ENCODE results near the gene GNL2.
"Not testable (repeated sequence)": the region's sequence is repeated elsewhere in the genome, so short reads cannot be mapped to it uniquely, and the experiment has no call there.

GNL2 gene

GRCh38 chr1:37602750-37603694 is 7.3 kb upstream of the GNL2 start:
- TF ChIP-seq CTCF (conservative IDR thresholded peaks at IDR 0.05; ENCODE audit: low read depth), result peak; percentile 51
- CTCF ChIA-PET, result interaction anchor here (0.5 to 2.5 kb wide), 19 partner anchors 11 to 1260 kb away, joined by 3 to 17 read pairs (median 3); partner anchors contain the start of gene RSPO1
- peak; percentile 51 for DNase-seq (ENCODE audit: low spot score)
- no peak overlapping the region for H3K27ac ChIP-seq
- POLR2A ChIA-PET (ENCODE audit: low non-redundant PET), result no interaction called here

- CTCF ChIA-PET, result interaction anchor here (0.7 to 1.5 kb wide), 3 partner anchors 80 to 551 kb away, joined by 4 read pairs; no protein-coding TSS in a partner anchor
- H3K27ac ChIP-seq, result no peak overlapping the region
- no peak for DNase-seq (ENCODE audit: low spot score)
- POLR2A ChIA-PET (ENCODE audit: low non-redundant PET), result no interaction called here
- no peak for TF ChIP-seq CTCF (conservative IDR thresholded peaks at IDR 0.05; ENCODE audit: low read depth)
Observed at GRCh38 chr1:37601441-37601840, 5.7 kb upstream of the GNL2 start.

GRCh38 chr1:37599940-37600339 is 4.2 kb upstream of the GNL2 start:
- TF ChIP-seq CTCF (conservative IDR thresholded peaks at IDR 0.05; ENCODE audit: low read depth), result no peak
- ChIA-PET CTCF (interaction anchor here (1.5 kb wide), 1 partner anchor 82 kb away, joined by 4 read pairs; no protein-coding TSS in a partner anchor), POLR2A (ENCODE audit: low non-redundant PET) (no interaction called here)
- no peak overlapping the region for H3K27ac ChIP-seq
- DNase-seq (ENCODE audit: low spot score), result no peak

- POLR2A ChIA-PET (ENCODE audit: low non-redundant PET), result no interaction called here
- DNase-seq (ENCODE audit: low spot score), result no peak
- TF ChIP-seq CTCF (conservative IDR thresholded peaks at IDR 0.05; ENCODE audit: low read depth), result no peak
- CTCF ChIA-PET, result interaction anchor here (0.6 kb wide), 3 partner anchors 66 to 269 kb away, joined by 3 to 4 read pairs (median 3); no protein-coding TSS in a partner anchor
- H3K27ac ChIP-seq, result peak overlapping the region; percentile 65
Observed at GRCh38 chr1:37596182-37596667, 488 bp upstream of the GNL2 start.

GRCh38 chr1:37593726-37594125 is 2.0 kb downstream of the GNL2 start:
- ChIA-PET POLR2A (ENCODE audit: low non-redundant PET) (no interaction called here), CTCF (no interaction called here)
- TF ChIP-seq CTCF (conservative IDR thresholded peaks at IDR 0.05; ENCODE audit: low read depth), result no peak

GRCh38 chr1:37588939-37589338 is 6.8 kb downstream of the GNL2 start:
- ChIA-PET POLR2A (ENCODE audit: low non-redundant PET) (no interaction called here), CTCF (interaction anchor here (0.7 kb wide), 1 partner anchor 18 kb away, joined by 4 read pairs; no protein-coding TSS in a partner anchor)
- no peak for TF ChIP-seq CTCF (conservative IDR thresholded peaks at IDR 0.05; ENCODE audit: low read depth)
- no peak for DNase-seq (ENCODE audit: low spot score)
- H3K27ac ChIP-seq, result no peak overlapping the region

More at GRCh38 chr1:37593726-37594125, 2.0 kb downstream of the GNL2 start:
- no peak overlapping the region for H3K27ac ChIP-seq
- no peak for DNase-seq (ENCODE audit: low spot score)

GRCh38 chr1:37584544-37584943 is 11.2 kb downstream of the GNL2 start:
- POLR2A ChIA-PET (ENCODE audit: low non-redundant PET), result not testable (repeated sequence)
- CTCF ChIA-PET, result interaction anchor here (0.7 kb wide), 1 partner anchor 226 kb away, joined by 6 read pairs; no protein-coding TSS in a partner anchor

More at GRCh38 chr1:37584544-37584943, 11.2 kb downstream of the GNL2 start:
- H3K27ac ChIP-seq; DNase-seq (ENCODE audit: low spot score): not testable (repeated sequence)

Measured in RWPE1 (cell line).